B cell (primary cell): ENCODE data around the gene XPO5.

Experiments used
- CTCF ChIP-seq: fragments of 200-600 bp; IDR thresholded peaks from one replicate; pipeline ENCODE4 v1.8.0; 2022; ENCODE audit warnings: antibody characterized with exemption, mild to moderate bottlenecking
- EZH2 ChIP-seq: IDR thresholded peaks from 2 replicates; pipeline ENCODE4 v1.6.1; 2012; ENCODE audit warnings: borderline replicate concordance, low read depth, mild to moderate bottlenecking, moderate library complexity, low read length; ENCODE audit not compliant: insufficient read depth, poor library complexity, severe bottlenecking

DNA sequence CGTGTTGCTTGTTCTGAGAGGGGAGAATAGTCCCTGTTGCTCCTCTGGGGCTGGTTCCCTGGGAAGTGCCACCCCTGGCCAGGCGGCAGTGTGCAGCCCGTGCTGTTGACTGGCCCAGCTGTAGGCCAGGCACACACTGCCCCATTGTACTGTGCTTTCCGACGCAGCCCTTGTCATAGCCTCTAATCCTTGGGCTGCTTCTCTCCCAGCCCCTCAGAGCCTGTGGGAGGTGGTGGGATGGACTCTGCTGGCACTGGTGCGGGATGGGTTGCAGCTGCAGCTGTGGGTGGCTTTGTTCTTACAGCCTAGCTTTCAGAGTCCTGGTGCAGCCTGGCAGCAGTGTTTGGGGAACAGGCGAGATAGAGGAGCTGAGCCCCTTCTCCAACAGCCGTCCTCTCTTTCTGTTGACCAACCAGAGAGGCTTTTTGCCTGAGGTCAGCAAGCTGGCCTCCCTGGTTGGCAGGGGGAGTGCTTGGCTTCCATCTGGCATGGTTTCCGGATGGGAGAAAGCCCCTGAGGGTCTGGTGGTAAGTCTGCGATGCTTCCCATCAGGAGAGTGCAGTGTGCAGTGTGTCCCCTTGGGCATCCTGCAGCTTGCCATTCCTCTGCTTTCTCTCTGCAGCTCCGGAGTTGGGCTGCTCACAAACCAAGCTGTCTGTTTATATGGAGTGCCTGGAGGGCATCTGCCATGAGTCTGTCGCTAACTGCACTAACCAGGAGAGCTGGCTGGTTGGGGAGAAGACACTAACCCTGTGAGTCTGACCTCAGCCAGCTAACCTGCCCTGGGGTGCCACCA is 86.4 kb downstream of the XPO5 start:
- TF ChIP-seq CTCF (no peak), EZH2 (no peak)
